Stomach (tissue), 9 donors: ENCODE results near the gene CDH26. TPM values are rescaled to one million over a fixed set of nuclear protein-coding genes. Genes with fewer than 3 reads are reported as not detected.
A peak's percentile ranks its signal among the peaks of the same experiment; 100 is the strongest.

Experiments used
- DNase-seq, 2 donors: peaks; one replicate each; pipeline versions ENCODE4 v3.0.0 to v3.0.0-alpha.2; 2013 to 2019
- H3K27ac ChIP-seq, 5 donors: fragments of 200-600 bp in 4 of 5; sonication (generic) in 4 of 5; one replicate each; pipeline ENCODE4 v1.5.1; 2013 to 2019; ENCODE audit warnings: mild to moderate bottlenecking in 1 of 5, moderate library complexity in 1 of 5
- H3K27me3 ChIP-seq, 3 donors: fragments of 200-600 bp; sonication (generic); one replicate each; pipeline ENCODE4 v1.5.1; 2017 to 2019; ENCODE audit warnings: mixed run types in 1 of 3
- H3K36me3 ChIP-seq, 4 donors: fragments of 200-600 bp; sonication (generic); 1 replicate in 3 of 4; 2 replicates in 1 of 4; pipeline ENCODE4 v1.5.1; 2016 to 2019
- H3K4me1 ChIP-seq, 4 donors: fragments of 200-600 bp; sonication (generic); one replicate each; pipeline ENCODE4 v1.5.1; 2016 to 2019
- H3K4me3 ChIP-seq, 4 donors: fragments of 200-600 bp; sonication (generic) in 3 of 4; one replicate each; pipeline ENCODE4 v1.5.1; 2016 to 2019; ENCODE audit warnings: mild to moderate bottlenecking in 1 of 4
- H3K9me3 ChIP-seq, 4 donors: fragments of 200-600 bp; sonication (generic); one replicate each; pipeline ENCODE4 v1.5.1; 2016 to 2019
- CTCF ChIP-seq, 7 experiments: fragments of 450-650 bp in 4 of 7; fragments of 200-600 bp in 3 of 7; sonication (generic) in 3 of 7; IDR thresholded peaks; one replicate each; pipeline ENCODE4 v1.5.1; 2016 to 2019; ENCODE audit warnings: antibody characterized with exemption in 7 of 7, control low read depth in 2 of 7, mild to moderate bottlenecking in 1 of 7
- EP300 ChIP-seq: sonication (generic); formaldehyde crosslinking; IDR thresholded peaks from one replicate; pipeline ENCODE4 v1.6.1; 2017; ENCODE audit warnings: antibody characterized with exemption
- POLR2A ChIP-seq, 4 donors: fragments of 450-650 bp; IDR thresholded peaks; one replicate each; pipeline ENCODE4 v1.6.1; 2016; ENCODE audit warnings: antibody characterized with exemption in 4 of 4, control low read depth in 2 of 4, mild to moderate bottlenecking in 1 of 4, moderate library complexity in 1 of 4
- POLR2AphosphoS5 ChIP-seq, 3 donors: sonication (generic); formaldehyde crosslinking; IDR thresholded peaks; one replicate each; pipeline ENCODE4 v1.6.1; 2016; ENCODE audit warnings: antibody characterized with exemption in 3 of 3
- WGBS, 5 donors: extraction: QIAGEN DNeasy Blood & Tissue Kit in 3 of 5; methylation state at CpG; one replicate each; pipeline versions ENCODE4 v1.1.5 to v1.1.7; 2013 to 2018; 5-methylcytosine and 5-hydroxymethylcytosine counted together
- intact Hi-C: fragments of 100-400 bp; cut with DNase I; formaldehyde crosslinking; loops from one replicate; pipeline ENCODE4 v1.15.1; 2023; ENCODE audit warnings: low total_unique reads
- polyA plus RNA-seq, 3 donors: library from polyadenylated mRNA; stranded (reverse); fragments of 200-250 nt; gene quantifications; one replicate each; pipeline ENCODE4 v1.2.3, GENCODE V29; 2013
- total RNA-seq, 5 donors: library from RNA; depleted of rRNA; stranded (reverse); fragments of >200 nt; gene quantifications; one replicate each; pipeline versions ENCODE4 v1.1.0 to v1.2.3, GENCODE V29; 2014 to 2016
- donor health status: healthy with polysubstance abuse.
- donor health status: Bipolar disorder and iron deficiency.
- donor health status: healthy.

CDH26 gene
- total and polyA plus RNA-seq, 8 donors, result 0.25 to 116 (median 5.8) TPM; not detected in 1

GRCh38 chr20:60062431-60063047, 104.3 kb downstream of the CDH26 start:
- intact Hi-C loops, result no loop called here
- no peaks in the 10 kb centered on the region for H3K36me3 ChIP-seq
- peaks cover 0 to 42% (median 12%) of the 10 kb centered on the region in 4 donors for H3K4me1 ChIP-seq
- H3K27me3 ChIP-seq, result peaks cover 0 to 16% (median 0%) of the 10 kb centered on the region in 3 donors
- no peak overlapping the region for H3K4me3 ChIP-seq
- H3K27ac ChIP-seq, result peak overlapping the region in 2 of 5 donors; percentile 23 to 41
- TF ChIP-seq POLR2AphosphoS5 (IDR thresholded peaks at IDR 0.05), result no peak
- no peak for TF ChIP-seq EP300
- no peak for TF ChIP-seq CTCF (IDR thresholded peaks at IDR 0.05)
- no peak for TF ChIP-seq POLR2A (IDR thresholded peaks at IDR 0.05)
- WGBS, 5 donors, result 72 to 79% (median 72%) methylated on average over 18 to 22 of the region's 22 CpGs
- peak in 1 of 2 donors; percentile 41 for DNase-seq
- H3K9me3 ChIP-seq, result no peaks in the 10 kb centered on the region

- peak in 1 of 2 donors; percentile 75 for DNase-seq
- 44 to 75% (median 72%) methylated on average over 4 of the region's 4 CpGs for WGBS, 5 donors
- no peaks in the 10 kb centered on the region for H3K9me3 ChIP-seq
- no peak for TF ChIP-seq POLR2AphosphoS5 (IDR thresholded peaks at IDR 0.05)
- no peak for TF ChIP-seq CTCF (IDR thresholded peaks at IDR 0.05)
- no peak for TF ChIP-seq POLR2A (IDR thresholded peaks at IDR 0.05)
- TF ChIP-seq EP300, result no peak
- no peaks in the 10 kb centered on the region for H3K36me3 ChIP-seq
- no peak overlapping the region for H3K4me3 ChIP-seq
- peaks cover 0 to 17% (median 0%) of the 10 kb centered on the region in 3 donors for H3K27me3 ChIP-seq
- H3K27ac ChIP-seq, result peak overlapping the region in 2 of 5 donors; percentile 23 to 41
- intact Hi-C loops, result no loop called here
- H3K4me1 ChIP-seq, result peaks cover 0 to 37% (median 10%) of the 10 kb centered on the region in 4 donors
Observed at GRCh38 chr20:60063048-60063451, 104.8 kb downstream of the CDH26 start.

GRCh38 chr20:60063739-60064380, 105.6 kb downstream of the CDH26 start:
- no peaks in the 10 kb centered on the region for H3K36me3 ChIP-seq
- H3K4me3 ChIP-seq, result no peak overlapping the region
- intact Hi-C loops, result no loop called here
- H3K27me3 ChIP-seq, result peaks cover 0 to 17% (median 0%) of the 10 kb centered on the region in 3 donors
- no peak for TF ChIP-seq POLR2AphosphoS5 (IDR thresholded peaks at IDR 0.05)
- TF ChIP-seq POLR2A (IDR thresholded peaks at IDR 0.05), result no peak
- DNase-seq, result no peak
- 54 to 76% (median 62%) methylated on average over 2 to 3 of the region's 3 CpGs for WGBS, 5 donors
- H3K27ac ChIP-seq, result peak overlapping the region in 1 of 5 donors; percentile 23
- no peaks in the 10 kb centered on the region for H3K9me3 ChIP-seq
- peaks cover 0 to 29% (median 10%) of the 10 kb centered on the region in 4 donors for H3K4me1 ChIP-seq

Other genes with a start within 250 kb of the CDH26 start
- 10 to 100 TPM in 2 of 5 donors, 1 to 10 TPM in 3; 1.4 to 14.6 (median 9.8) TPM for gene SYCP2, start 24.8 kb upstream of the CDH26 start, total RNA-seq
- gene SYCP2, start 24.8 kb upstream of the CDH26 start, polyA plus RNA-seq, result 1 to 10 TPM; 1.9 to 4.9 (median 2.3) TPM
- 1 to 10 TPM in 4 of 5 donors, under 1 TPM in 1; 0.58 to 7.1 (median 5.7) TPM for gene PPP1R3D, start 18.1 kb upstream of the CDH26 start, total RNA-seq
- 1 to 10 TPM; 2.6 to 3.8 (median 3.7) TPM for gene PPP1R3D, start 18.1 kb upstream of the CDH26 start, polyA plus RNA-seq
- gene FAM217B, start 18.0 kb upstream of the CDH26 start, total RNA-seq, result 10 to 100 TPM in 2 of 5 donors, 1 to 10 TPM in 3; 2.3 to 17.9 (median 8.6) TPM
- gene FAM217B, start 18.0 kb upstream of the CDH26 start, polyA plus RNA-seq, result 1 to 10 TPM; 1.6 to 2.3 (median 2.2) TPM